Sigmoid colon (tissue), 7 donors: ENCODE measurements around the gene SLC25A44. TPM values are rescaled to one million over a fixed set of nuclear protein-coding genes. Genes with fewer than 3 reads are reported as not detected.
A peak's percentile ranks its signal among the peaks of the same experiment; 100 is the strongest.

Experiments
- DNase-seq: peaks from one replicate; pipeline ENCODE4 v3.0.0-alpha.2; 2019
- H3K27ac ChIP-seq, 4 donors: fragments of 200-600 bp; sonication (generic); one replicate each; pipeline ENCODE4 v1.5.1; 2016 to 2019; ENCODE audit warnings: mild to moderate bottlenecking in 1 of 4
- H3K27me3 ChIP-seq, 3 donors: fragments of 200-600 bp; sonication (generic); one replicate each; pipeline ENCODE4 v1.5.1; 2019; ENCODE audit warnings: mild to moderate bottlenecking in 1 of 3
- H3K36me3 ChIP-seq, 4 donors: fragments of 200-600 bp; sonication (generic); one replicate each; pipeline ENCODE4 v1.5.1; 2016 to 2019
- H3K4me1 ChIP-seq, 4 donors: fragments of 200-600 bp; sonication (generic); one replicate each; pipeline ENCODE4 v1.5.1; 2017 to 2019
- H3K4me3 ChIP-seq, 4 donors: fragments of 200-600 bp; sonication (generic); one replicate each; pipeline ENCODE4 v1.5.1; 2017 to 2019; ENCODE audit warnings: mild to moderate bottlenecking in 2 of 4, moderate library complexity in 1 of 4
- H3K9me3 ChIP-seq, 4 donors: fragments of 200-600 bp in 3 of 4; sonication (generic) in 3 of 4; one replicate each; pipeline versions ENCODE4 v1.5.1 to v1.6.1; 2013 to 2019
- CTCF ChIP-seq, 4 experiments: fragments of 450-650 bp in 3 of 4; fragments of 200-600 bp in 1 of 4; IDR thresholded peaks; one replicate each; pipeline ENCODE4 v1.5.1; 2016 to 2019; ENCODE audit warnings: antibody characterized with exemption in 4 of 4, mild to moderate bottlenecking in 3 of 4, moderate library complexity in 2 of 4
- EP300 ChIP-seq, 4 donors: sonication (generic); formaldehyde crosslinking; IDR thresholded peaks; one replicate each; pipeline ENCODE4 v1.6.1; 2017; ENCODE audit warnings: antibody characterized with exemption in 4 of 4
- POLR2A ChIP-seq, 2 donors: fragments of 450-650 bp; IDR thresholded peaks; one replicate each; pipeline ENCODE4 v1.6.1; 2016; ENCODE audit warnings: antibody characterized with exemption in 2 of 2, mild to moderate bottlenecking in 2 of 2, moderate library complexity in 2 of 2
- POLR2AphosphoS5 ChIP-seq, 4 donors: sonication (generic); formaldehyde crosslinking; IDR thresholded peaks; one replicate each; pipeline ENCODE4 v1.6.1; 2017; ENCODE audit warnings: antibody characterized with exemption in 4 of 4
- WGBS, 2 donors: extraction: QIAGEN DNeasy Blood & Tissue Kit; methylation state at CpG; one replicate each; pipeline ENCODE4 v1.1.7; 2013; 5-methylcytosine and 5-hydroxymethylcytosine counted together
- intact Hi-C: fragments of 100-400 bp; cut with DNase I; formaldehyde crosslinking; loops from one replicate; pipeline ENCODE4 v1.15.1; 2023
- polyA plus RNA-seq, 3 donors: library from polyadenylated mRNA; stranded (reverse); fragments of 200-250 nt; gene quantifications; one replicate each; pipeline ENCODE4 v1.2.3, GENCODE V29; 2013
- total RNA-seq, 4 donors: library from RNA; depleted of rRNA; stranded (reverse); fragments of >200 nt; gene quantifications; one replicate each; pipeline ENCODE4 v1.1.0, GENCODE V29; 2016
- donor health status: healthy with polysubstance abuse.
- donor health status: Bipolar disorder and iron deficiency.
- donor health status: healthy.

Gene SLC25A44
- total and polyA plus RNA-seq, 7 donors = 7.8 to 15.3 (median 10.0) TPM

DNA sequence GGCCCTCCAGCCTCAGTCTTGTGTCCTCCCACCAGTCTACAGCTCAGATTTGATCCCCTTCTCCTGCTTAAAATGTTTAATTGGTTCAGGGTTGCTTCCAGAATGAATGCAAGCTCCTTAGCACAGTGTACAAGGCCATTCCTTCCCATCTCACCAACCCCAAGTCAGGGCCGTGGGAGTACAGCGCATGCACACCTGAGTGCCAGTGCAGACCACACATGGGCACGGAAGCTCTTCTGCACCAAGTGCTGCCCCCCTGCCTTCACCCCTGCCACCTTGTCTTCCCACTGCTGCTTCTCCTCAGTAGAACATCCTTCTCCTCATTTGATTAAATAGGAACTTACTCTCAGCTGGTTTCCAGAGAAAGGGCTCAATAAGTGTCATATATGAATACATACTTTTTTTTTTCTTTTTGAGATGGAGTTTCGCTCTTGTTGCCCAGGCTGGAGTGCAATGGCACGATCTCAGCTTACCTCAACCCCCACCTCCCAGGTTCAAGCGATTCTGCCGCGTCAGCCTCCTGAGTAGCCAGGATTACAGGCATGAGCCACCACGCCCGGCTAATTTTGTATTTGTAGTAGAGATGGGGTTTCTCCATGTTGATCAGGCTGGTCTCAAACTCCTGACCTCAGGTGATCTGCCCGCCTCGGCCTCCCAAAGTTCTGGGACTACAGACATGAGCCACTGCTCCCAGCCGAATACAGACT is 28.2 kb downstream of the SLC25A44 start:
- H3K27me3 ChIP-seq = no peaks in the 10 kb centered on the region
- TF ChIP-seq POLR2AphosphoS5 (IDR thresholded peaks at IDR 0.05) = no peak
- no peak for TF ChIP-seq POLR2A (IDR thresholded peaks at IDR 0.05)
- no peak for TF ChIP-seq EP300 (IDR thresholded peaks at IDR 0.05)
- TF ChIP-seq CTCF (IDR thresholded peaks at IDR 0.05) = no peak
- no peak for DNase-seq
- H3K4me3 ChIP-seq = no peak overlapping the region
- peaks cover 0 to 9% (median 1%) of the 10 kb centered on the region in 4 donors for H3K4me1 ChIP-seq
- 92 to 94% methylated on average over 13 of the region's 13 CpGs for WGBS, 2 donors
- no peaks in the 10 kb centered on the region for H3K9me3 ChIP-seq
- peaks cover 9 to 44% (median 35%) of the 10 kb centered on the region in 4 donors for H3K36me3 ChIP-seq
- intact Hi-C loops = no loop called here
- no peak overlapping the region for H3K27ac ChIP-seq

- intact Hi-C loops = loop anchor here (1.0 kb wide), 2 partner anchors 79 to 135 kb away; no protein-coding TSS in a partner anchor
- 5 to 15% methylated on average over 2 of the region's 2 CpGs for WGBS, 2 donors
- TF ChIP-seq CTCF (IDR thresholded peaks at IDR 0.05) = peak in 2 of 4 experiments; percentile 6 to 8
- no peak for TF ChIP-seq POLR2AphosphoS5 (IDR thresholded peaks at IDR 0.05)
- Histone ChIP-seq H3K27ac (no peak overlapping the region), H3K4me1 (peaks cover 0 to 24% (median 14%) of the 10 kb centered on the region in 4 donors), H3K9me3 (no peaks in the 10 kb centered on the region), H3K36me3 (peaks cover 15 to 42% (median 31%) of the 10 kb centered on the region in 4 donors), H3K4me3 (no peak overlapping the region), H3K27me3 (no peaks in the 10 kb centered on the region)
- DNase-seq = no peak
These were observed 31.7 kb downstream of the SLC25A44 start for GRCh38 chr1:156225677-156226014.

- Histone ChIP-seq H3K36me3 (peaks cover 10 to 37% (median 26%) of the 10 kb centered on the region in 4 donors), H3K27ac (no peak overlapping the region), H3K9me3 (no peaks in the 10 kb centered on the region), H3K27me3 (no peaks in the 10 kb centered on the region), H3K4me3 (no peak overlapping the region), H3K4me1 (peaks cover 0 to 24% (median 14%) of the 10 kb centered on the region in 4 donors)
- 60 to 73% methylated on average over 2 of the region's 2 CpGs for WGBS, 2 donors
- no peak for TF ChIP-seq POLR2AphosphoS5 (IDR thresholded peaks at IDR 0.05)
- no peak for TF ChIP-seq EP300 (IDR thresholded peaks at IDR 0.05)
- TF ChIP-seq CTCF (IDR thresholded peaks at IDR 0.05) = no peak
- no peak for TF ChIP-seq POLR2A (IDR thresholded peaks at IDR 0.05)
- DNase-seq = no peak
- intact Hi-C loops = no loop called here
These were observed 32.2 kb downstream of the SLC25A44 start for GRCh38 chr1:156226116-156226538.

GRCh38 chr1:156226782-156227181 is 32.9 kb downstream of the SLC25A44 start:
- Histone ChIP-seq H3K27me3 (no peaks in the 10 kb centered on the region), H3K9me3 (no peaks in the 10 kb centered on the region), H3K4me1 (peaks cover 0 to 24% (median 14%) of the 10 kb centered on the region in 4 donors), H3K4me3 (no peak overlapping the region), H3K27ac (no peak overlapping the region), H3K36me3 (peaks cover 5 to 30% (median 20%) of the 10 kb centered on the region in 4 donors)
- no peak for TF ChIP-seq CTCF (IDR thresholded peaks at IDR 0.05)
- no peak for TF ChIP-seq POLR2A (IDR thresholded peaks at IDR 0.05)
- 93 to 94% methylated on average over 4 of the region's 4 CpGs for WGBS, 2 donors
- no peak for DNase-seq
- intact Hi-C loops = no loop called here

DNA sequence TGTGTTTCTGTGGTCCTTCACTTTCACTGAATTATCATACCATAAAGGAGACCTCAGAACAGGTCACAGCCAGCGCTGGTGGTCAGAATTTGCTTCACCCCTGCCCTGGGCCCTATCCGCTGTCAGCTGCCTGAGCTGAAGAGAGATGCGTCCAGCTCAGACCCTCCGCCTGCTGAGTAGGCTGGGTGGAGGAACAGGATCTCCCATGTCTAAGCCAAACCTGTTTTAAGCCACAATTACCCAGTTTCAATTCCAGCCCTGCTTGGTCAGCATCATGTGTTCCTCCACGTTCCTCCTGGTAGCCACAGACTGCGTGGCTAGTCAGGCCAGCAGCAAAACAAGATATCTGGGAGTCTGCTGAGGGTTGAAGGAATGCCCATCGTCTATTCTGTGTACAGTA is 34.6 kb downstream of the SLC25A44 start:
- Histone ChIP-seq H3K27ac (no peak overlapping the region), H3K4me3 (no peak overlapping the region), H3K36me3 (peaks cover 5 to 17% (median 7%) of the 10 kb centered on the region in 4 donors), H3K4me1 (peaks cover 0 to 24% (median 14%) of the 10 kb centered on the region in 4 donors), H3K27me3 (no peaks in the 10 kb centered on the region), H3K9me3 (no peaks in the 10 kb centered on the region)
- 79 to 86% methylated on average over 7 of the region's 7 CpGs for WGBS, 2 donors
- intact Hi-C loops = no loop called here
- DNase-seq = no peak
- TF ChIP-seq POLR2A (IDR thresholded peaks at IDR 0.05) (no peak), EP300 (IDR thresholded peaks at IDR 0.05) (no peak), POLR2AphosphoS5 (IDR thresholded peaks at IDR 0.05) (no peak), CTCF (IDR thresholded peaks at IDR 0.05) (no peak)
